Heart left ventricle (tissue), 16 donors: ENCODE measurements around the gene REXO1. TPM values are rescaled to one million over a fixed set of nuclear protein-coding genes. Genes with fewer than 3 reads are reported as not detected.

Source experiments
- ATAC-seq, 4 donors: fragments of 200-7000 bp; cut with Tn5 transposase; one replicate each; pipeline ENCODE4 v1.9.1; 2020 to 2022; ENCODE audit warnings: moderate library complexity in 4 of 4, mild to moderate bottlenecking in 3 of 4, moderate number of reproducible peaks in 1 of 4
- DNase-seq, 5 donors: peaks; one replicate each; pipeline ENCODE4 v3.0.0-alpha.2; 2020
- H3K27ac ChIP-seq, 12 donors: fragments of 200-600 bp; sonication (generic) in 4 of 12; one replicate each; pipeline versions ENCODE4 v1.5.0 to v1.8.0; 2016 to 2022; ENCODE audit warnings: mild to moderate bottlenecking in 2 of 12
- H3K27me3 ChIP-seq, 9 donors: fragments of 200-600 bp; sonication (generic) in 2 of 9; one replicate each; pipeline versions ENCODE4 v1.5.1 to v1.8.0; 2016 to 2022; ENCODE audit warnings: mild to moderate bottlenecking in 3 of 9
- H3K36me3 ChIP-seq, 9 donors: fragments of 200-600 bp; sonication (generic) in 2 of 9; one replicate each; pipeline versions ENCODE4 v1.5.0 to v1.8.0; 2018 to 2022; ENCODE audit warnings: mild to moderate bottlenecking in 2 of 9
- H3K4me1 ChIP-seq, 12 donors: fragments of 200-600 bp; sonication (generic) in 4 of 12; one replicate each; pipeline versions ENCODE4 v1.5.0 to v1.8.0; 2016 to 2022; ENCODE audit warnings: mild to moderate bottlenecking in 3 of 12
- H3K4me3 ChIP-seq, 12 donors: fragments of 200-600 bp; sonication (generic) in 4 of 12; one replicate each; pipeline versions ENCODE4 v1.5.0 to v1.8.0; 2017 to 2022; ENCODE audit warnings: mild to moderate bottlenecking in 9 of 12, moderate library complexity in 4 of 12
- H3K9me3 ChIP-seq, 12 donors: fragments of 200-600 bp; sonication (generic) in 4 of 12; one replicate each; pipeline versions ENCODE4 v1.5.0 to v1.8.0; 2016 to 2022; ENCODE audit warnings: mild to moderate bottlenecking in 1 of 12
- POLR2A ChIP-seq, 2 donors: fragments of 450-650 bp; IDR thresholded peaks; one replicate each; pipeline ENCODE4 v1.6.1; 2017; ENCODE audit warnings: antibody characterized with exemption in 2 of 2, mild to moderate bottlenecking in 2 of 2, moderate library complexity in 2 of 2
- WGBS, 4 donors: extraction: QIAGEN DNeasy Blood & Tissue Kit in 2 of 4; methylation state at CpG; one replicate each; pipeline versions ENCODE4 v1.1.5 to v1.1.7; 2013 to 2018; 5-methylcytosine and 5-hydroxymethylcytosine counted together
- intact Hi-C, 10 donors: fragments of 100-400 bp; cut with DNase I; formaldehyde crosslinking; loops; one replicate each; pipeline versions ENCODE4 v1.11.1 to v1.14.2; 2022
- polyA plus RNA-seq, 2 donors: library from polyadenylated mRNA; stranded (reverse); fragments of 200-250 nt; gene quantifications; one replicate each; pipeline ENCODE4 v1.2.3, GENCODE V29; 2013
- total RNA-seq, 9 donors: library from RNA; depleted of rRNA in 2 of 9; stranded (reverse); fragments of >200 nt in 2 of 9; fragmentation: NEBNext Ultra II Directional in 3 of 9; extraction: Animal tissue kit (Norgen Biotek cat#: 25700) in 3 of 9; gene quantifications; one replicate each; pipeline versions ENCODE4 v1.1.0 to v1.2.4, GENCODE V29; 2016 to 2023
- TF ChIP-seq, protein P1 (sequence below), 12 donors: fragments of 200-600 bp; sonication (generic) in 4 of 12; IDR thresholded peaks; one replicate each; pipeline versions ENCODE4 v1.5.0 to v1.8.0; 2018 to 2022; ENCODE audit warnings: antibody characterized with exemption in 12 of 12, mild to moderate bottlenecking in 5 of 12
- donor health status: ischemic (EF 13 %, LVEDD 7.1; RV severe dilation, severe dysfunction).
- donor health status: healthy with polysubstance abuse.
- donor health status: DM: no; HTN: yes; CAD: no.
- donor health status: DM: no; HTN: no; CAD: no.
- donor health status: ischemic (EF 25% LVEDD 6.9; RV normal size, moderate dysfunction).
- donor health status: ischemic (EF 25% LVEDD 5.7; RV mildly dilated, moderate dysfunction).
- donor health status: healthy.
- donor health status: DM: yes; HTN: yes; CAD: no.
- donor health status: ischemic (EF 35%, LVEDD 5.7; RV mildly dilated, moderate dysfunction).
- donor health status: nonischemic (EF 11% LVEDD 7.7; RV severe dilation, severe dysfunction).
- donor health status: DM: yes; HTN: yes; CAD: no.
- donor health status: PGD.
- donor health status: ischemic (EF 29% LVEDD 5.4; RV normal size, mild dysfunction).
- donor health status: nonischemic (EF 23%, LVEDD 6.1; RV moderate dilation, normal function).

The REXO1 gene
- total and polyA plus RNA-seq, 11 donors, result 13.2 to 22.4 (median 16.4) TPM

DNA sequence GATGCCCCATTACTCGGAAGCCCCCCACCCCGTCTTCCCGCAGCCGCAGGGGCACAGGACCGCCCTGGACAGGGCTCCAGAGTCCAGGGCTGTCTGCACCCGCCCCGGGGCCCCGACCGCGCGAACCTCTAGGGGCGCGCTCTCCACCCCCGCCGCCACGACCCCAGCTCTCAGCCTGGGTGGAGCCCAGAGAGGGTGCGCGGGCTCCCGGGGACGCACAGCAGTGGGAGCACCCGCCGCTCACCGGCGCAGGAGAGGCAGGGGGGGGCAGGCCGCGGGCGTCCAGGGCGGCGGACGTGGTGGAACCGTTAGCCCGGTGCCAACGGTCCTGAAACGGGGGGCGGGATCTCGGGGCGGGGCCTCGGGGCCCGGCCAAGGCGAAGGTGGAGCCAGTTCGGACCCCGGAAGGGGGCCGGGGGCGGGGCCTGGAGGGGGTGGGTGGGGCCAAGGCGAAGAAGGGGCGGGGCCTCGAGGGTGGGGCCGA lies 36.3 kb downstream of the REXO1 start, which contains the start of gene ATP8B3:
TSS of gene ATP8B3 (minus strand) at position 335 of the 484 bp plus-strand sequence. CDS start 540 bp downstream, outside the sequence.
- ATAC-seq, result peak in 1 of 4 donors; percentile 6
- Histone ChIP-seq H3K9me3 (no peaks in the 10 kb centered on the region), H3K4me1 (peaks cover 0 to 22% (median 13%) of the 10 kb centered on the region in 12 donors), H3K27ac (peak within 1 kb of the TSS in 9 of 12 donors; percentile 39 to 83 (median 63)), H3K4me3 (peak within 1 kb of the TSS; percentile 23 to 70 (median 60)), H3K27me3 (no peaks in the 10 kb centered on the region), H3K36me3 (peaks cover 0 to 28% (median 22%) of the 10 kb centered on the region in 9 donors)
- WGBS, 4 donors, result 0 to 5% (median 3%) methylated on average over 1 to 48 of the region's 48 CpGs
- DNase-seq, result no peak
- TF ChIP-seq POLR2A (IDR thresholded peaks at IDR 0.05), result no peak
- TF ChIP-seq, protein P1, sequence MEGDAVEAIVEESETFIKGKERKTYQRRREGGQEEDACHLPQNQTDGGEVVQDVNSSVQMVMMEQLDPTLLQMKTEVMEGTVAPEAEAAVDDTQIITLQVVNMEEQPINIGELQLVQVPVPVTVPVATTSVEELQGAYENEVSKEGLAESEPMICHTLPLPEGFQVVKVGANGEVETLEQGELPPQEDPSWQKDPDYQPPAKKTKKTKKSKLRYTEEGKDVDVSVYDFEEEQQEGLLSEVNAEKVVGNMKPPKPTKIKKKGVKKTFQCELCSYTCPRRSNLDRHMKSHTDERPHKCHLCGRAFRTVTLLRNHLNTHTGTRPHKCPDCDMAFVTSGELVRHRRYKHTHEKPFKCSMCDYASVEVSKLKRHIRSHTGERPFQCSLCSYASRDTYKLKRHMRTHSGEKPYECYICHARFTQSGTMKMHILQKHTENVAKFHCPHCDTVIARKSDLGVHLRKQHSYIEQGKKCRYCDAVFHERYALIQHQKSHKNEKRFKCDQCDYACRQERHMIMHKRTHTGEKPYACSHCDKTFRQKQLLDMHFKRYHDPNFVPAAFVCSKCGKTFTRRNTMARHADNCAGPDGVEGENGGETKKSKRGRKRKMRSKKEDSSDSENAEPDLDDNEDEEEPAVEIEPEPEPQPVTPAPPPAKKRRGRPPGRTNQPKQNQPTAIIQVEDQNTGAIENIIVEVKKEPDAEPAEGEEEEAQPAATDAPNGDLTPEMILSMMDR (IDR thresholded peaks at IDR 0.05), result peak in 4 of 12 donors; percentile 10 to 14 (median 12)
- intact Hi-C loops, result no loop called here

GRCh38 chr19:1811472-1811894 lies 36.8 kb downstream of the REXO1 start:
- 24 to 35% (median 26%) methylated on average over 10 to 13 of the region's 13 CpGs for WGBS, 4 donors
- ATAC-seq (peak in 1 of 4 donors; percentile 24), DNase-seq (peak in 3 of 5 donors; percentile 56 to 82 (median 72))
- Histone ChIP-seq H3K36me3 (peaks cover 0 to 23% (median 17%) of the 10 kb centered on the region in 9 donors), H3K4me1 (peaks cover 0 to 22% (median 13%) of the 10 kb centered on the region in 12 donors), H3K4me3 (peak overlapping the region in 9 of 12 donors; percentile 48 to 70 (median 61)), H3K27me3 (no peaks in the 10 kb centered on the region), H3K27ac (peak overlapping the region in 8 of 12 donors; percentile 23 to 83 (median 64)), H3K9me3 (no peaks in the 10 kb centered on the region)
- intact Hi-C loops, result no loop called here
- TF ChIP-seq, protein P1 (IDR thresholded peaks at IDR 0.05), result no peak
- TF ChIP-seq POLR2A (IDR thresholded peaks at IDR 0.05), result no peak

DNA sequence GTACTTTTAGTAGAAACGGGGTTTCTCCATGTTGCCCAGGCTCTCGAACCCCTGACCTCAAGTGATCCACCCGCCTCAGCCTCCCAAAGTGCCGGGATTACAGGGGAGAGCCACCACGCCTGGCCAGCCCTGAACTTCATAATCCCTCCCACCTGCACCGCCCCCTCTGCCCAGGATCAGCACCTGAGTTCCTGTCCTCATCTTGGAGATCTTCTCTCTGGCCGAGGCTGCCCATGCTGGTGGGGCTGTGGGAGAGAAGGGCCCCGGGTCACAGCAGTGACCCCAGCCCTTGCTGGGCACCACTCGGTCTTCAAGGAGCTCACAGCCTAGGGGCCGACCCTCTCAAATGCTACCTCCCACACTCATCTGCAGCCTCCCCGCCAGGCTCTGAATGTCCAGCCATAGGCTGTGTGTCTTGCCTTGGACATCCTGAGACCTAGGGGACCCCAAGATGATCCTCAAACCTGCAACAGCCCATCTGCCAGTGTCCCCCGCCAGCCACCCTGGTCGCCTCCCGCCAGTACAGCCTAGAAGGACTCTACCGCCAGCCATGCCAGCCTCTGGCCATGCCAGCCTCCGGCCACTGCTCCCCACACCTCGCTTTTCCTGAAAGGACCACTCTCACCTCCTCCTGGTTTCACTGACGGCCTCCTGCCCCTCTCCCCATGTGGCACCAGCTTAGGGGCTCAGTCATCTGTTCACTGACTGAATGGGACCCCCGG lies 37.7 kb downstream of the REXO1 start:
- TF ChIP-seq, protein P1 (IDR thresholded peaks at IDR 0.05), result no peak
- no peak for TF ChIP-seq POLR2A (IDR thresholded peaks at IDR 0.05)
- peaks cover 0 to 22% (median 13%) of the 10 kb centered on the region in 12 donors for H3K4me1 ChIP-seq
- DNase-seq (no peak), ATAC-seq (no peak)
- H3K4me3 ChIP-seq, result no peak overlapping the region
- H3K27ac ChIP-seq, result peak overlapping the region in 1 of 12 donors; percentile 83
- WGBS, 4 donors, result 90 to 93% (median 91%) methylated on average over 19 of the region's 19 CpGs
- H3K9me3 ChIP-seq, result no peaks in the 10 kb centered on the region
- H3K27me3 ChIP-seq, result no peaks in the 10 kb centered on the region
- peaks cover 0 to 14% (median 8%) of the 10 kb centered on the region in 9 donors for H3K36me3 ChIP-seq
- intact Hi-C loops, result no loop called here

GRCh38 chr19:1809678-1810077 lies 38.6 kb downstream of the REXO1 start:
- peaks cover 0 to 22% (median 13%) of the 10 kb centered on the region in 12 donors for H3K4me1 ChIP-seq
- no peaks in the 10 kb centered on the region for H3K27me3 ChIP-seq
- no peak overlapping the region for H3K4me3 ChIP-seq
- DNase-seq, result peak in 1 of 5 donors; percentile 42
- peaks cover 0 to 5% (median under 1%) of the 10 kb centered on the region in 9 donors for H3K36me3 ChIP-seq
- 79 to 97% (median 87%) methylated on average over 7 to 18 of the region's 18 CpGs for WGBS, 4 donors
- intact Hi-C loops, result no loop called here
- ATAC-seq, result no peak
- H3K9me3 ChIP-seq, result no peaks in the 10 kb centered on the region
- no peak overlapping the region for H3K27ac ChIP-seq
- TF ChIP-seq POLR2A (IDR thresholded peaks at IDR 0.05), result no peak
- TF ChIP-seq, protein P1 (IDR thresholded peaks at IDR 0.05), result no peak
